ENCODE data around the gene PIGM.

DNA sequence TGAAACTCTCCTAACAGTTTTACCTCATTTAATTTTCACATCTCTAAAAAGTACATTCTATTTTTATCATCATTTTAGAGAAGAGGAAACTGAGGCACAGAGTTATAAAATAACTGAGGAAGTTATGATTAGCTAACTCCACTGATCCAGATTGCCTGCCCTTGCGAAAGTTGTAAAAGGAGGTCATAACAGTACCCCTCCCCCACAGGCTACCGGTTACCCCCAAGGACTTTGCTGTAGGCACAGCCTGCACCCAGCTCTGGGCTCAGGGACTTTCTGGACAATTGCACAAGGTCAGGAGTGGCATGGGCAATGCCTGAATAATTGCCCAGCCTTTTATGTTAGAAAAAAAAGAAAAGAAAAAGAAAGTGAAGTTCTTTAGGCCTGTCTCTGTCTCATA is 22.7 kb downstream of the PIGM start:
- TF ChIP-seq GATA3 (IDR thresholded peaks at IDR 0.05; ENCODE audit: low read depth, low read length) = no peak
- no peak for TF ChIP-seq GATA2 (IDR thresholded peaks at IDR 0.05; ENCODE audit: low read depth, low read length)

All from SH-SY5Y (cell line).